ENCODE measurements around the gene CNOT1.

The CNOT1 gene

DNA sequence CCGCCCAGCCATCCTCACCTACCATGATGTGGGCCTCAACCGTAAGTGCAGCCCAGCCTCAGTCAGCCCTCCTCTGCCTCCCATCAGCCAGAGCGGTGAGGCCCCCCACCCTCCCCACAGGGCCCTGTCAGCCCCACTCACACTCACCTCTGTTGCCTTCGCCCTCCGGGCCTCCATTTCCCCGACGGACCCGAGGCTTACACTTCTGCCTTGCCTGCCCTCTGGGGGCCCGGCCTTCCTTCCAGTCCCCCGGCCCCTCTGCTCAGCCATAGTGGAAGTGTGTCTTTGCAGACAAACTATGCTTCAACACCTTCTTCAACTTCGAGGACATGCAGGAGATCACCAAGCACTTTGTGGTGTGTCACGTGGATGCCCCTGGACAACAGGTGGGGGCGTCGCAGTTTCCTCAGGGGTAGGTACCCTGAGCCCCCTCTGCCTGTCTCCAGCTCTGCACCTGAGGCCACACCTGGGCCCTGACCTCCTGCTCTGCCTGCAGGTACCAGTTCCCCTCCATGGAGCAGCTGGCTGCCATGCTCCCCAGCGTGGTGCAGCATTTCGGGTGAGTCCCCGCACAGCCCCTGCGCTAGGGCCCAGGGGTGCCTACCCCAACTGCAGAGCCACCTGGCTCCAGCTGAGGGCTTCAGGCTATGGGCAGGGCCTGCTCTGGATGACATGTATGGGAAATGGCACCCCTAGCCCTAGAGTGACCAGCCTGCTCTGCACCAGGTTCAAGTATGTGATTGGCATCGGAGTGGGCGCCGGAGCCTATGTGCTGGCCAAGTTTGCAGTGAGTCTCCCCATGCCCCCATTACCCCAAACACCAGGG lies 125.5 kb downstream of the CNOT1 start:
- Mint-ChIP-seq H3K36me3 (ENCODE audit: low read depth) (no peaks in the 10 kb centered on the region), H3K4me1 (ENCODE audit: low read depth) (peaks cover 13% of the 10 kb centered on the region), H3K4me3 (no peak overlapping the region), H3K27ac (no peak overlapping the region), H3K27me3 (peaks cover 56% of the 10 kb centered on the region), H3K9me3 (no peaks in the 10 kb centered on the region)
- intact Hi-C loops (cut with micrococcal nuclease), result no loop called here

DNA sequence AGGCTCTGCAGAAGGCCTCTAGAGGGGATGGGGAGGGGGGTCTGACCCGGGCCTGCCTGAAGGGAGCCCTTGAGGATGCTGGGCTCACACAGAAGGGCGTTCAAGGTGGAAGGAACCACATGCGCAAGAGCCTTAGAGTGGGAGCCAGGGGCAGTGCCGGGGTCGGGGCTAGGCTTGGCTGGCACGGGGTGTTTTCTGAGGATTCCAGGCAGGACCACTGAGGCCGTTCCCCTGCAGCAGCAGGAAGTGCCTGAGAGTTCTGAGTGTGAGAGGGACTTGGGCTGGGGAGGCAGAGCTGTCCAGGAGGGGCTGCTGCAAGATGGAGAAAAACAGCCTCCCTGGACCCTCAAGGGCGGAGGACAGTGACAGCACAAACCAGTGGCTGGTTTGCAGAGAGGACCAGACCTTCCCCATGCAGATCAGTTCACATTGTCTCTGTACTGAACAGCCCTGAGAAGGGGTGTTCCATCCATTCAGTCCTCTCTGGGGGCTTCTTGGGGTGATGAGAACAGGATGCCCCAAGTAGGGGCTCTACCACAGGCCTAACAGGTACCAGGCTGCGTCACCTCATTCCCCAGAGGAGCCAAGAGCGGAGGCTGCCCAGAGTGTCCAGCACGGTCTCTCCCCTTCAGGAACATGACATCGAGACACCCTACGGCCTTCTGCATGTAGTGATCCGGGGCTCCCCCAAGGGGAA lies 126.3 kb downstream of the CNOT1 start:
- Mint-ChIP-seq H3K9me3 (no peaks in the 10 kb centered on the region), H3K4me1 (ENCODE audit: low read depth) (peaks cover 13% of the 10 kb centered on the region), H3K27ac (no peak overlapping the region), H3K27me3 (peaks cover 64% of the 10 kb centered on the region), H3K4me3 (no peak overlapping the region), H3K36me3 (ENCODE audit: low read depth) (no peaks in the 10 kb centered on the region)
- intact Hi-C loops (cut with micrococcal nuclease), result no loop called here

DNA sequence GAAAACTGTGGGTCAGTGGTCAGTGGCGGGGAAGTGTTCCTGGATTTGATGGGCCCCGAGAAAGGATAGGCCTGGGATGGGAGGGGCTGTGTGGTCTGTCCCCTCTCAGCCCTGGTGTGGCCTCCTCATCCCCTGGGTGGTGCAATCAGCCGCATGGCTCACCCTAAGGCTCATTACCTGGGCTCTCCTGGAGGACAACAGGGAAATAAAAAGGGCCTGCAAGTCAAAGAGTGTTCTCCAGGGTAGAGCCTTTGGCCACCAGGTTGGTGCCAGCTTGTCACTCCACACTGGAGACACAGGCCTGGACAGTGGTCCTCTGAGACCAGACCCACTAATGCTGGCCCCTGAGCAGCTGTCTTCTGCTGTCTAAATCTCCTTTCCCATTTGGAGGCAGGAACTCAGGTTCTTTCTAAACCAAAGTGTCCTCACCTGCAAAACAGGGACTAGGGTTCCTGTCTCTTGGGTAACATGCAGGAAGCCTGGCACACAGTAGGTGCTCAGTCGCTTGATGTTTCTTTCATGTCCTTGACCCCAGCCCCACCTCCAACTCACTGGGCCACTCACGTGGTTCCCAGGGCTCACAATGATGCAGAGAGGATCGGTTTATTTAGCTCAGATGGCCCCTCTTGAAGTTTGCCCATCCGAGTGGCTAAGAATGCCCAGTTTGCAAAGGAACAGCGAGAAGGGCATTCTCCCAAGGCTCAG lies 127.3 kb downstream of the CNOT1 start:
- H3K4me3 Mint-ChIP-seq, result no peak overlapping the region
- peaks cover 72% of the 10 kb centered on the region for H3K27me3 Mint-ChIP-seq
- no peak overlapping the region for H3K27ac Mint-ChIP-seq
- no peaks in the 10 kb centered on the region for H3K36me3 Mint-ChIP-seq (ENCODE audit: low read depth)
- no peaks in the 10 kb centered on the region for H3K9me3 Mint-ChIP-seq
- H3K4me1 Mint-ChIP-seq (ENCODE audit: low read depth), result peaks cover 13% of the 10 kb centered on the region
- intact Hi-C loops (cut with micrococcal nuclease), result no loop called here

DNA sequence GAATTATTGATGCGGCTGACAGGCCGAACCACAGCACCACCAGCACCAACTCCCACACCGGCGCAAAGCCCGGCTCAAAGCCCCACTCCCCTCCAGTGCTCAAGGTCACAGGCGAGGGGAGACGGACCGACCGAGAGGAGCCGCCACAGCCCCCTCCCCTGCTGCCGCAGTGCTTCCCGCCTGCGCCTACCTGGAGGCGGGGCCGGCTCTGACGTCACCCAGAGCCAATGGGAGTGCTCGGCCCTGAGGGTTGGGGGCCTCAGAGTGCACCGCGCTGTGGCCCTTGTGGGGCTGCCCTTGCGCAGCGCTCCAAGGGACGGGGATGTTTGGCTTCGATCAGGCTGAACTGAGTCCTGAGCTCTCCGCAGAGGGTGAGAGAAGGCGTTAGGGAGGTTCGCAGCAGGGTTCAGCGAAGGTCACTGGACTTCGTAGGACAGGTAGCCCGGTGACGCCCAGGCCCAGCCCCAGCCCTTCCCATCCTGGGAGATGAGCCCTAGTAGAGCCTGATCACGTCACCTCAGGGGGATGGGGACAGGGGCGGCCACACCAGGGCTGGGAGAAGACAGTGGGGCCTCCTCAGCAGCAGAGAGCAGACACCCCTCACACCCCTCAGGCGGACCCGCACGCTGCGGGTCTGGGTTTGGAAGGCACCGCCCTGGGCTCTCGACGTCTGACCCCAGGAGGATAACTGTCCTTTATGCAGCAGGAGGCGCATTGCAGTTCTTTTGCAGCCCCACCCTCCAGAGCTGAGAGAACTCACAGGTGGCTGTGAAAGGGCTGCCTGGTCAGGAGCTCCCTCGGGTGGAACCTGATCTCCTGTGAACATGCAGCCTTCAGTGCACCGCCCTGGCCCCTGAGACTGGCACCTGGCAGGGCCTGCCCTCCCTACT lies 128.1 kb downstream of the CNOT1 start:
- Mint-ChIP-seq H3K9me3 (no peaks in the 10 kb centered on the region), H3K4me1 (ENCODE audit: low read depth) (peaks cover 13% of the 10 kb centered on the region), H3K27me3 (peaks cover 67% of the 10 kb centered on the region), H3K27ac (no peak overlapping the region), H3K4me3 (peak overlapping the region; percentile 22), H3K36me3 (ENCODE audit: low read depth) (no peaks in the 10 kb centered on the region)
- intact Hi-C loops (cut with micrococcal nuclease), result no loop called here

DNA sequence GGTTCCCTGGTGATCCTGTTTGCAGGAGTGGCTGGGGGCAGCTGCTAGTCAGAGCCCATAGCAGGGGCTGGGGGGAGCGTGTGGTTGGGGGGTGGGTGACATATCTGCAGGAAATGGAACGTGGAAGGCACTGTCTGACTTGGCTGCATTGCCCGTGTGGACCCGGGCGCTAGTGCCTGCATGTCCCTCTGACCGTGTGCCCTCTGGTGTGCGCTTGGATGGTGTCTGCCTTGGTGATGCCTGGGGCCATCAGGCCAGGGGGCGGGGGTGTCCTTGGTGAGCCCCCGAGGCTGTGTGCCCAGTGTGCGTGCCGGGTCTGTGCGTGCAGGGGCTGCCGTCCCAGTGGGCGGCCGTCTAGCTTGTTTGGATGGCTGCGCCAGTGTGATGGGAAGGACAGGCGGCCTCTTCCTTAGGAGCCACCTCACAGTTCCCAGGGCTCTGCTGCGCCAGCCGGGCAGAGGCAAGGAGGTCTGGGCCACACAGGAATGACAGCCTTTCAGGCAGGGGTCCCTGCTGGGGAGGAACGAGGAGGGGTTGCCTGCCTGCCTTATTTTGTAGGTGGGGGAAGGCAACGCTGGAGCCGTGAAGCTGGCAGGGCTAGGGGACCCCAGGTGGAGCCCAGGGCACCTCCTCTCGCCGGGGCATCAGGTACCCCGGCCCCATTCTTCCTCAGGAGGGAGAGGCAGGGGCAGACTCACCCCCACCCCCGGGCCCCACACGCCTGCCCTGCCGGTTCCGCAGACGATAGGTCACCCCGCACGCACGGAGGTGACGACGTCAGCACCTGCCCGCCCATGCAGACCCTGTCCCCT lies 129.0 kb downstream of the CNOT1 start:
- Mint-ChIP-seq H3K4me1 (ENCODE audit: low read depth) (peaks cover 14% of the 10 kb centered on the region), H3K9me3 (no peaks in the 10 kb centered on the region), H3K36me3 (ENCODE audit: low read depth) (no peaks in the 10 kb centered on the region), H3K4me3 (peak overlapping the region; percentile 22), H3K27ac (no peak overlapping the region), H3K27me3 (peaks cover 67% of the 10 kb centered on the region)
- intact Hi-C loops (cut with micrococcal nuclease), result no loop called here

DNA sequence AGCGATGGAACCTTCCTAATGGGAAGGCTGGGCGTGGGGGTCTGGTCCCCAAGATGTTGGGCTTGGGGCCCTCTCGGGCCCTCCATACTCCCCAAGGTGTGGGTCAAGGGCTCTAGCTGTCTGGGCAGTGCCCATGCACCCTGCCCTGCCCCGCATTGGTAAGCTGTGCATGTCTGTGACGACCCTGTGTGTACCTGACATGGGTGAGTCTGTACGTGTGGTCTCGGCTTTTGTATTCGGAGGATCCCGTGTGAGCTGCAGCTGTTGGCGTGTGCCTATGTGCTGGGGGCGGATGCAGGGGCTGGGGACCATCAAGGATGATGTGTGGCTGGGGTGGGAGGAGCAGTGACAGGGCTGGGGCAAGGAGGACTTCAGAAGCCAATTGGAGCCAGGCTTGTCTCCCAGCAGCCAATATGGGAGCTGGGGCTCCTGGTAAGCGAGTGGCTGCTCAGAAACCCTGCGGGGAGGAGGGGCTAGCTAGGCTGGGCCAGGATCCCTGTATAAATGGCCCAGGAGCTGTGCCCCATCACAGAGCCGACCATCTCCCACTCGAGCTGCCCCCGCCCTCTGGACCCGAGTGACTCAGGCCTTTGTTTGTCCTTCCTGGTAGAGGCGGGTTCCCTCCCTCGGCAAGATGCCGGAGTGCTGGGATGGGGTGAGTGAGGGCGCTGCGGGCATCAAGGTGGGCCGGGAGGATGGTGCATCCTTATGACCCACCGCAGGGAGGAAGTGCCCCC lies 129.8 kb downstream of the CNOT1 start, which contains the start of gene NDRG4:
Gene NDRG4 (plus strand): TSS at position 529 of the 737 bp plus-strand sequence. CDS start 106 bp downstream, at position 635.
- peaks cover 71% of the 10 kb centered on the region for H3K27me3 Mint-ChIP-seq
- H3K9me3 Mint-ChIP-seq, result no peaks in the 10 kb centered on the region
- intact Hi-C loops (cut with micrococcal nuclease), result no loop called here
- H3K27ac Mint-ChIP-seq, result no peak within 1 kb of the TSS
- no peak within 1 kb of the TSS for H3K4me3 Mint-ChIP-seq
- H3K4me1 Mint-ChIP-seq (ENCODE audit: low read depth), result peaks cover 18% of the 10 kb centered on the region
- no peaks in the 10 kb centered on the region for H3K36me3 Mint-ChIP-seq (ENCODE audit: low read depth)

DNA sequence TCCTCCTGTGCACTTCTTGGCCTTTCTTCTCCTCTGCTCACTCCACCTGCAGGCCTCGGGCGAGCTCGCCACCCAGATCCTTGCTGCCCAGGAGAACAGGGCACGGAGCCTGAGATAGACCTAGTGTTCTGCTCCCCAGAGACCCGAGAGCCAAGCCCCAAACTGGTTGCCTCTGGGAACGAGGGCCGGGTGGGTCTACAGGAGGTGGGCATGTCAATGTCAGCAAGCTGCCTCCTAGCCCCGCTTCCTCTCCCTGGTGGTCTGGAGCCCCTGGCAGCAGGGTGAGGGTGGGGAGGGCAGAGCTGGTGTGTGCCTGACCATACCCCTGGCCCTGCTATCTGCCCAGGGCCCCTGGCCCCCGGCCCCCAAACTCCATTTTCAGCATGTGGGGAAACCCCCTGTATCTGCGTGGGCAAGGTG lies 130.5 kb downstream of the CNOT1 start:
- H3K27ac Mint-ChIP-seq, result no peak overlapping the region
- H3K4me3 Mint-ChIP-seq, result no peak overlapping the region
- no peaks in the 10 kb centered on the region for H3K9me3 Mint-ChIP-seq
- H3K4me1 Mint-ChIP-seq (ENCODE audit: low read depth), result peaks cover 18% of the 10 kb centered on the region
- intact Hi-C loops (cut with micrococcal nuclease), result no loop called here
- no peaks in the 10 kb centered on the region for H3K36me3 Mint-ChIP-seq (ENCODE audit: low read depth)
- peaks cover 71% of the 10 kb centered on the region for H3K27me3 Mint-ChIP-seq

DNA sequence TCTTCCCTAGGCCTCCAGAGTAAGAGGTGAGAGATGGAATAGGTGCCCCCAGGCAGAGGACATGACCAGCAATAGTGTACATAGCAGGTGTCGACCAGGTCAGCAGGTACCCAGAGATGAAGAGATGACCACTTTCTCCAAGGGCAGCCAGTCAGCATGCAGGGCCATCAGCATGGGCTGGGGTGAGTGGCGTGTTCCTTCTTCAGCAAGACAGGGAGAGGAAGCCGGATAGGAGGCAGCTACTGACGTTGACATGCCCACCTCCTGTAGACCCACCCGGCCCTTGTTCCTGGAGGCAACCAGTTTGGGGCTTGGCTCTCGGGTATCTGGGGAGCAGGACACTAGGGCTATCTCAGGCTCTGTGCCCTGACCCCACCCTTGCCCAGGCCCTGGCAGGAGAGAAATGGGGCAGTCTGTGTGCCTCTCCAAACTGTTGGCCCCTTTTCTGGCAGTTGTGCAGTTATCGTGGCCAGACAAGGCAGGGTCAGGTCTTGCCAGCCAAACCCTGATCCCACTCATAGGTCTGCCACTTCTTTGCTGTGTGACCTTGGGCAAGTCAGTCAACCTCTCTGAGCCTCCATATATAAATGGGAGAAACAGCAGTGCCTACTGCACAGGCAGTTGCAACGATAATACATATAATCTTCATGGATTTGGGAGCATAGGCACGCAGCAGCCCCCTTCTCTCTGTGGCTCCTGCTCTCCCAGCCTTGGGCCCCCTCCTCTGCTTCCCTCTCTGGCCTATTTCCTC lies 131.1 kb downstream of the CNOT1 start:
- no peaks in the 10 kb centered on the region for H3K36me3 Mint-ChIP-seq (ENCODE audit: low read depth)
- no peaks in the 10 kb centered on the region for H3K9me3 Mint-ChIP-seq
- H3K27me3 Mint-ChIP-seq, result peaks cover 73% of the 10 kb centered on the region
- no peak overlapping the region for H3K27ac Mint-ChIP-seq
- intact Hi-C loops (cut with micrococcal nuclease), result no loop called here
- peaks cover 18% of the 10 kb centered on the region for H3K4me1 Mint-ChIP-seq (ENCODE audit: low read depth)
- H3K4me3 Mint-ChIP-seq, result no peak overlapping the region

DNA sequence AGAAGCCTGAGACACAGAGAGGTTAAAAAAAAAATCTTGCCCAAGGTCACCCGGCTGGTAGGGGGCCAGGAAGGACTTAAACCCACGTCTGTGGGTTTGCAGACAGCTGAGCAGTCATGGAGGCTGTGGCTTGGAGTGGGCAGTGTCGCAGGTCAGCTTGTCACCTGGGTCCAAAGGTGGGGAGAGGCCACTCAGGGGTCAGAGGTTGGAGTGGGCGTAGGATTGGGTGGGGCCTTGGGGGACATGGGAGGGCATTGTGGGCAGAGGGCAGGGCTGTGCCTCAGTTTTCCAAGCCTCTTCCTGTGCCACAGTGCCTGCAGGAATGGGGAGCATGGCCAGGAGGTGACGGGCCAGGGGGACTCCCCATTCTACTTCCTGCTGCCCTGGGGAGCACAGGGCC lies 131.7 kb downstream of the CNOT1 start:
- Mint-ChIP-seq H3K9me3 (no peaks in the 10 kb centered on the region), H3K4me3 (no peak overlapping the region), H3K36me3 (ENCODE audit: low read depth) (no peaks in the 10 kb centered on the region), H3K27me3 (peaks cover 70% of the 10 kb centered on the region), H3K27ac (peak overlapping the region; percentile 21), H3K4me1 (ENCODE audit: low read depth) (peaks cover 18% of the 10 kb centered on the region)
- intact Hi-C loops (cut with micrococcal nuclease), result no loop called here

DNA sequence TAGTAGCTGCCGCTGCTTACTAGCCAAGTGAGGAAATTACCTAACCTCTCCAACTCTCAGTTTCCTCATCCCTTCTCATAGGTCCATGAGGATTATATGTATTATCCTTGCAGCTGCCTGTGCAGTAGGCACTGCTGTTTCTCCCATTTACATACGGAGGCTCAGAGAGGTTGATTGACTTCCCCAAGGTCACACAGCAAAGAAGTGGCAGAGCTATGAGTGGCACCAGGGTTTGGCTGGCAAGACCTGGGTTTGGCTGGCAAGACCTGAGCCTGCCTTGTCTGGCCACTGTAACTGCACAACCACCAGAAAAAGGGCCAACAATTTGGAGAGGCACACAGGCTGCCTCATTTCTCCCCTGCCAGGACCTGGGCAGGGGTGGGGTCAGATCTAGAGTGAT lies 132.2 kb downstream of the CNOT1 start:
- Mint-ChIP-seq H3K27ac (peak overlapping the region; percentile 21), H3K27me3 (peaks cover 68% of the 10 kb centered on the region), H3K4me1 (ENCODE audit: low read depth) (peaks cover 18% of the 10 kb centered on the region), H3K4me3 (no peak overlapping the region), H3K9me3 (no peaks in the 10 kb centered on the region), H3K36me3 (ENCODE audit: low read depth) (no peaks in the 10 kb centered on the region)
- intact Hi-C loops (cut with micrococcal nuclease), result no loop called here

DNA sequence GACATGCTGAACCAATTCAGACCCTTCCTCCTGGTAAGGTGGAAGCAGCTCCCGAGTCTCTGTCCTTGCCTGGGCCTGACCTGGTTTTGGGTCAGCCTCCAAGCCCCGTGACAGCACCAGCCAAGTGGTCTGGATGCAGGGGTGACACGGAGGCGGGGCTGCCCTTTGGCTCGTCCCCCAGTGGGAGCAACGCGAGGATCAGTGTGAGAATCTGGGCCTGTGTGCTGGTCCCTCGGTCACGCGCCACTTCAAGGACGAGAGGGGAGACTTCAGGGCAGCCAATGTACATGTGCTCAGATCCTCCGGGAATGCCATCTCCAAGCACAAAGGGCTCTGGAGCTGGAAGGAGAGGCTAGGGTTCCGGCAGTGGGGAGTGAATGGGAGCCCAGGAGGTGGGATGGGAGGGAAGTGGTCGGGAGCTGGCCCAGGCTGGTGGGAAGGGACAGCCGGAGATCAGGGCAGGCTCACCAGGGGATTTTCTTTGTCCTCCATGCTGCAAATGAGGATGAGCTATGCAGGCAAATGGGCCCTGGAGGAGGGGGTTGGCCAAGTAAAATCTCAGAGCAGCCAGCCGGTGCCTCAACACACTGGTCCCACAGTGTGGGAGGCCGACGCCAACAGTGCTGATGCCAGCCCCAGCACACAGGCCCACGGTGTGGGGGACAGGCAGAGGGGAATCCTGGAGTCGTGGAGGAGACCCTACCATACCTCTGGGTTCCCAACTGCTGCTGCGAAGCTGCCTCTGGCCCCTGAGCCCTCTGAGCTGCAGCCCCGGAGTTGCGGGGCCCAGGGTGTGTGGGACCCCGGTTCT lies 133.9 kb downstream of the CNOT1 start:
- no peaks in the 10 kb centered on the region for H3K9me3 Mint-ChIP-seq
- no peak overlapping the region for H3K27ac Mint-ChIP-seq
- H3K4me1 Mint-ChIP-seq (ENCODE audit: low read depth), result peaks cover 9% of the 10 kb centered on the region
- intact Hi-C loops (cut with micrococcal nuclease), result no loop called here
- H3K4me3 Mint-ChIP-seq, result no peak overlapping the region
- H3K27me3 Mint-ChIP-seq, result peaks cover 53% of the 10 kb centered on the region
- H3K36me3 Mint-ChIP-seq (ENCODE audit: low read depth), result no peaks in the 10 kb centered on the region
